Activated CD8-positive, alpha-beta memory T cell treated with anti-CD3 and anti-CD28 coated beads for 36 hours (primary cell): ENCODE data around the gene RIPK1. TPM values are rescaled to one million over a fixed set of nuclear protein-coding genes. Genes with fewer than 3 reads are reported as not detected.

Source experiments
- CTCF ChIA-PET: fragments of 350-600 bp; sonication (Branson Sonifier 250); formaldehyde crosslinking; loops from one replicate; lab custom pipeline; 2021; ENCODE audit warnings: antibody characterized with exemption; lab: Charles Lee
- POLR2A ChIA-PET: fragments of 350-600 bp; sonication (Branson Sonifier 250); formaldehyde crosslinking; loops from one replicate; lab custom pipeline; 2021; ENCODE audit warnings: antibody characterized with exemption; lab: Charles Lee
- total RNA-seq, 2 experiments: library from RNA; stranded (reverse); gene quantifications; one replicate each; pipeline ENCODE4 v1.2.3, GENCODE V29; 2021

The RIPK1 gene
- total RNA-seq, 2 experiments from 2014 or later, result 16.8 to 17.0 TPM

DNA sequence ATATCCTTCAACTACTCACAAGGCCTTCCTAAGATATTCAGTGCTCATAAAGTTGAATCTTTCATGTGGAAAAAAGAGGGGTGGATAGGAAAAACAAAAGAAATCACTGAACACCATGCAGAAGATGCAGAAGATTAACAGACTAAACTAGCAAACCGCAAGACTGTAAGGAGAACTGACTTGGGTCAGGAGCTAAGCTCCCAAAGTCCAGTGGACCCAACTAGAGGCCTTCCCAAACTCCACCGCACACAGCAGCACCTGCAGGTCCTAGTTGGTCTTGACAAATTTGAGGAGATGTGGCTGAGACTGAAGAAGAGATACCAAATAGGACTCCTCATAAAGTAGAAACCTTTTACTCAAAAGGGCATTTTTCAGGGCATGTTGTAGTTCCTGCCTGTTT, 3.3 kb downstream of the RIPK1 start:
- ChIA-PET CTCF (no interaction called here), POLR2A (no interaction called here)

DNA sequence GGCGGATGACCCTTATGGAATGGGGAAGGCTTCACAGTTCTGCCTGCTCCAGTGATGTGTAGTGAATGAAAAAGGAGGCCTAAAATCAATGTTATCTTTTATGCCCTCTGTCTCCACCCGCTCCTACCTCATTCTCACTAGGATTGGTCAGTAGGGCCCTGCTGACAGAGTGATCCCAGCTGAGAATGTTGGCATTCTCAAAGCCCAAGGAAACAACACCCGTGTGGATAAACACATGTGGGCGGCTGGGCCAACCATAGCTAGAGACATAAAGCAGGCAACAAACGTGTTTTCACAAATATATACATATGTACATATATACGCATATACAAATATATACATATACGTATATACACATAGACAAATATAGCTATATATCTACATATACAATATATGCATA, 4.5 kb downstream of the RIPK1 start:
- ChIA-PET CTCF (no interaction called here), POLR2A (no interaction called here)

DNA sequence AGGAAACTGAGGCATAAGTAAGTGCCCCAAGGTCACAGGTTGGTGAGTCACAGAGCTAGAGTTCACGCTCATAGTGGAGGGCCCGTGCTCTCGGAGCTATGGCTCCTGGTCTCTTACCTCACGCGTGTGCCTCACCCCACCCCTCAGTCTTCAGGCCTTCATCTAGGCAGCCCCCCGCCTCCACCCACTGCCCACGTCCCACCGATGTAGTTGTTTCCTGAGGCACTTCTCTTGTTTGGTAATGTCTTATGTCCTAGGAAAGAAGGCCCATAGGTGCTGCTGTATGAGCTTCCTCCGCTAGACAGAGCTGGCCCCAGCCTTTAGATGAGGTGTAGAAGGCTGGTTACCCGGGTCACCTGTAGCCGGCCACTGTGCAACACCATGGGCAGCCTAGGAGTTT, 5.1 kb downstream of the RIPK1 start:
- ChIA-PET CTCF (interaction anchor here (1.0 kb wide), 1 partner anchor 31 kb away, joined by 3 read pairs; no protein-coding TSS in a partner anchor), POLR2A (no interaction called here)

DNA sequence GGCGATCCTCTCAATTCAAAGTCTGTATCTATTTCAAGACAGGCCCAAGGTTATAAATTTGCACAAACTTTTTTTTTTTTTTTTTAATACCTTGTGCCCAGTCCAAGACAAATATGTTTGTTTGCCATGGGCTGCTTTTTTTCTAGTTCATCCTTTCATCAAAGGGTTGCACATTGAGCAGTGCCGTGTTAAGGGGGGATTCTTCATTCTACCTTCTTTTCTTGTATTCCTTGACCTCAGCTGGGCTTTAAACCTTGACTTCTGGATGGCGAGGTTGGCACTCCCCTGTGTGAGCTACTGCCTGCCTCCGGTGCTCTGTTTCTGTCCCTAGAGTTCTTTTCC, 7.4 kb downstream of the RIPK1 start:
- CTCF ChIA-PET, result no interaction called here
- POLR2A ChIA-PET, result interaction anchor here (0.7 kb wide), 2 partner anchors 14 to 1105 kb away, joined by 3 to 5 read pairs; no protein-coding TSS in a partner anchor

DNA sequence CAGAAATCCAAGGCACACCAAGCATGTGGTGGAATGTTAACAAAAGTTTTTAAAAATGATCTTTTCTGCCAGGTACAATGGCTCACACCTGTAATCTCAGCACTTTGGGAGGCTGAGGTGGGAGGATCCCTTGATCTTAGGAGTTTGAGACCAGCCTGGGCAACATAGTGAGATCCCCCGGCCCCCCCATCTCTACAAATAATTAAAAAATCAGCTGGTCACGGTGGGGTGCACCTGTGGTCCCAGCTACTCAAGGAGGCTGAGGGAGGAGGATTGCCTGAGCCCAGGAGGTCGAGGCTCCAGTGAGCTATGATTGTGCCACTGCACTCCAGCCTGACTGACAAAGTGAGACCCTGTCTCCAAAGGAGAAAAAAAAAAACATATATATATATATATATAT, 8.0 kb downstream of the RIPK1 start:
- ChIA-PET CTCF (interaction anchor here (0.6 kb wide), 1 partner anchor 50 kb away, joined by 4 read pairs; no protein-coding TSS in a partner anchor), POLR2A (interaction anchor here (0.9 kb wide), 1 partner anchor 186 kb away, joined by 4 read pairs; no protein-coding TSS in a partner anchor)

DNA sequence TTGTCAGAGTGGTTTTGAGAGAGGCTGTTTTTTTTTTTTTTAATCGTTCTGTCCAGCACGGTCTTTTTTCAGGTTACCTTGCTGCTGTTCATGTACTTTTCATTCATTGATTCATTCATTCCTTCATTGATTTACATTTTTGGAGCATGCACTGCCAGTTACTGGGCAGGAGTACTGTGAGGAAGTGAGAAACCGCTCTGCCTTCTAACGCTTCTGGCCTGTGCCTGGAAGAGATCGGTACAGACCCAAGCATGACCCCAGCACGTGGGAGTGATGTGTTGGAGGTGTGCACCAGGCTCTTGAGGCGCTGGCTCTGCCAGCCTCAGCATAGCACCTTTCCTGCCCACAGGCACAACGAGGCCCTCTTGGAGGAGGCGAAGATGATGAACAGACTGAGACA, 9.1 kb downstream of the RIPK1 start:
- POLR2A ChIA-PET, result no interaction called here

DNA sequence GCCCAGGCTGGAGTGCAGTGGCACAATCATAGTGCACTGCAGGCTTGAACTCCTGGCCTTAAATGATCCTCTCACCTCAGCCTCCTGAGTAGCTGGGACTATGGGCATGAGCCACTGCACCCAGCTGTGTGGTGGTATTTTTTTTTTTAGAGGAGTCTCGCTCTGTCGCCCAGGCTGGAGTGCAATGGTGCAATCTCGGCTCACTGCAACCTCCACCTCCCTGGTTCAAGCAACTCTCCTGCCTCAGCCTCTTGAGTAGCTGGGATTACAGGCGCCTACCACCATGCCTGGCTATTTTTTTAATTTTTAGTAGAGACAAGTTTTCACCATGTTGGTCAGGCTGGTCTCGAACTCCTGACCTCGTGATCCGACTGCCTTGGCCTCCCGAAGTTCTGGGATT, 10.7 kb downstream of the RIPK1 start:
- ChIA-PET CTCF (interaction anchor here (1.3 kb wide), 1 partner anchor 29 kb away, joined by 3 read pairs; no protein-coding TSS in a partner anchor), POLR2A (interaction anchor here (0.6 kb wide), 1 partner anchor 16 kb away, joined by 3 read pairs; no protein-coding TSS in a partner anchor)

More for the DNA sequence above, 9.1 kb downstream of the RIPK1 start:
- CTCF ChIA-PET, result no interaction called here

DNA sequence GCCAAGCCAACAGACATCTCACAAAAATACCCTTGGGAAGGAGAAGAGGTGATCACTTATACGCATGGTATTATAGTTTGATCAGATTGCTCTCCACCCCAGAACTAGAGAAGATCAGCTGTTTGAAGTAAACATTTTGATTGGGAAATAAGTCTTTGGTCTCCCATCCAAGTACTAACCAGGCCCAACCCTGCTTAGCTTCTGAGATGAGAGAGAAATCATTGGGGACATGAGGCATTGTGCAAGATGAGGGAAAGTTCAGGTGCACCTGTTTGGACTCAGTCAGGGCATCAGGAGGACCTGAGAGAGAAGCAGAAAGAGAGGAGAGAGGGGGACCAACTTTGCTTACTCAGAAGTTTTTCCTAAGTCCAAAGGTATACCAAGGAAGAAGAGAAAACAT, 11.4 kb downstream of the RIPK1 start:
- ChIA-PET CTCF (interaction anchor here (1.3 kb wide), 1 partner anchor 29 kb away, joined by 3 read pairs; no protein-coding TSS in a partner anchor), POLR2A (interaction anchor here (0.6 kb wide), 1 partner anchor 17 kb away, joined by 3 read pairs; no protein-coding TSS in a partner anchor)

DNA sequence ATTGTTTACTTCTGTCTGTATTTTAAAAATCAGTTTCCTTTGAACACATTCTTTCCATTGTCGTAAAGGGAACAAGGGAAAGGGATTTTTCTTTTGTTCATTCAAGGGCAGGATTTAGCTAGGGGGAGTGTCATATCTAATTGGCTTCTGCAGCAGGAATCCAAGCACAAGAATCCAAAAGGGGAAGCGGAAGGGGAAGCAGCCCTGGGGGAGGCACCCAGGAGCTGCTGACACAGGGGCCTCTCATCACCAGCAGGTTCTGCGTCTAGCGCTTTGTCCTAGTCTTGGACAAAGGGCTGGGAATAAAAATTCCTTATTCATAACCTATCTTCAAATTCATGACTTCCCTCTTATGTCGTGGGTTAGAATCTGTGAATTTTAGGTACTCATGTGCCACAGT, 13.7 kb downstream of the RIPK1 start:
- ChIA-PET POLR2A (no interaction called here), CTCF (interaction anchor here (0.5 to 0.6 kb wide), 2 partner anchors 32 to 145 kb away, joined by 4 read pairs; no protein-coding TSS in a partner anchor)

DNA sequence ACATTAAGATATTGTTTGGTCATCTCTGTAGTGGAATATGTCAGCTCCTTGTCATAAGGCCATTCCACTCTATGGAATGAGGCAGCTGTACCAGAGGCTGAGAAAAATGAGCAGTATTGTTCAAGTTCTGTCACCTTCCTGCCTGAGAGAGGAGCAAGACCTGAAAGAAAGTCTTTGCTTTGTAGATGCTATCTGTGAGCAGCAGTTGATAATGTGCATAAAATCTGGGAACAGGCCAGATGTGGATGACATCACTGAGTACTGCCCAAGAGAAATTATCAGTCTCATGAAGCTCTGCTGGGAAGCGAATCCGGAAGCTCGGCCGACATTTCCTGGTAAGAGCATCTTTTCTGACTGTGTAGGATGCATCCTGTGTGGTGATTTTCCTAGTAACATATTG, 16.8 kb downstream of the RIPK1 start:
- POLR2A ChIA-PET, result no interaction called here
- CTCF ChIA-PET, result no interaction called here

DNA sequence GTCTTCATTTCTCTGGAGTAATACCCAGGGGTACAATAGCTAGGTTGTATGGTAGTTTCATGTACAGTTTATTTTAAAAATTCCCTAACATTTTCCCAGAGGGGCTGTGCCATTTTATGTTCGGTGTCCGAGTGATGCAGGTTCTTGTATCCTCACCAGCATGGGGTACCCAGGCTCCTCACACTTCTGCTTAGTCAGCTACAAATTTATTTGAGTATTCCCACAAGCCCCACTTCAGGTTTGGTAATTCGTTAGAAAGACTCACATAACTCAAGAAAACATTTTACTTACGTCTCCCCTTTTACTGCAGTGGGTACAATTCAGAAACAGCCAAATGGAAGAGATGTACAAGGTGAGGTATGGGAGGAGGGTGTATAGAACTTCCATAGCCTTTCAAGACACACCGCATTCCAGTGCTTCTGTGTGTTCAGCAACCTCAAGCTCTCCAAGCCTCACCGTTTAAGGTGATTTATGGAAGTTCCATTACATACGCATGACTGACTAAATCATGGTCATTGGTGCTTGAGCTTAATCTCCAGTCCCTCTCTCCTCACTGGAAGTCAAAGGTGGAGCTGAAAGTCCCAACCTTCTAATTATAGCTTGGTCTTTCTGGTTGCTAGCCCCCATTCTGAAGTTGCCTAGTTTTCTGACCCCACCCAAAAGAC, 18.1 kb downstream of the RIPK1 start:
- ChIA-PET POLR2A (interaction anchor here (0.6 kb wide), 1 partner anchor 1717 kb away, joined by 15 read pairs; no protein-coding TSS in a partner anchor), CTCF (no interaction called here)

DNA sequence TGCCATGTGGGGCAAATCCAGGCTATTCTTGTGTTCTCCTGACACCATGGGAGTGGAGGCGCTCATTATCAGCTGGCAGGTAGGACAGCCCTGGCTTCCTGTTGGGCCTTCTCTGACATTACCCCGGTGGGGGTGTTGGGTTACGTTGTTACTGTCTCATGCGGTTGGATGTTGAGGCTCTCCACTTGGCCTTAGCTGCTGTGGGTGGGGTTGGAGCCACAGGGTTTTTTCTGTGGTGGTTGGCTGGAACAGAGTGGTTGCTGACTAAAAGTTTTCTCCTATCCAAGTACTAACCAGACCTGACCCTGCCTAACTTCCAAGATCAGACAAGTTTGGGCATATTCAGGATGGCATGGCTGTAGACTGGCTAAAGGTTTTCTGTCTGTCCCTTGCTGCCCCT, 20.2 kb downstream of the RIPK1 start:
- CTCF ChIA-PET, result no interaction called here
- POLR2A ChIA-PET, result no interaction called here

DNA sequence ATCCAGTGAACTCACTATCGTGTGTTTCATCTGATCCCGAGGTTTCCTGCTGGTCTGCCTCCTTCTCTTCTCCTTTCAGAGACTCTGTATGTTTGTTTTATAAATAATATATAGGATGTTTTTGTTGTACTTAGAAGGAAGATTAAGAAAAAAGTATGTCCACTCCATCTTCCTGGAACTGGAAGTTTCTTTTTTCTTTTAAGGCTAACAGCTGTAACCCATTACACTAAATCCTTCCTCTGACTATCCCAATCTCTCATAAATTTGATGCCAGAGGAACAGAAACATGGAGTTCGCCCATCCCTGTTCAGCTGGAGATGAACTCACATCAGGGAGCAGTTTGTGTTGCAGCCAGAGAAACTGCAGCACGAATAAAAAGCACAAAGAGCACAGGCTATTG, 20.7 kb downstream of the RIPK1 start:
- CTCF ChIA-PET, result interaction anchor here (1.6 kb wide), 1 partner anchor 87 kb away, joined by 3 read pairs; no protein-coding TSS in a partner anchor
- POLR2A ChIA-PET, result no interaction called here

DNA sequence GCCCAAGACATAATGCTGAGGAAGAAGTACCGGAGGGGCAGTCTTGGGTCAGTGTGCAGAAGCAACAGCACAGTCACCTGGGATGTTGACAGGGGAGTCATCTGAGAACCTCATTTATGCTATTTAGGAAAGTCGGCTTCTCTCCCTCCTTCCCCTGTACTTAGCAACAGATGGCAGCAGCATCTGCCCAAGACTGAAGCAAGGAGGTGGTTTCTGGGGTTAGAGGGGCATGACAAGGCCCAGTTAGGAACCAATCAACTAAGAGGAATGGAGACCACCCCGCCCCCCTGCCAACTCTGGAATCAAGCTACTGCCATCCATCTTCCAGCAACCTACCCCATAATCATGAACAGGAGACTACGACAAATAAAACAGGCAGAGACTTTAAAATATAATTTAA, 21.7 kb downstream of the RIPK1 start:
- CTCF ChIA-PET, result interaction anchor here (1.6 kb wide), 1 partner anchor 88 kb away, joined by 3 read pairs; no protein-coding TSS in a partner anchor
- POLR2A ChIA-PET, result interaction anchor here (0.5 kb wide), 1 partner anchor 104 kb away, joined by 3 read pairs; no protein-coding TSS in a partner anchor

DNA sequence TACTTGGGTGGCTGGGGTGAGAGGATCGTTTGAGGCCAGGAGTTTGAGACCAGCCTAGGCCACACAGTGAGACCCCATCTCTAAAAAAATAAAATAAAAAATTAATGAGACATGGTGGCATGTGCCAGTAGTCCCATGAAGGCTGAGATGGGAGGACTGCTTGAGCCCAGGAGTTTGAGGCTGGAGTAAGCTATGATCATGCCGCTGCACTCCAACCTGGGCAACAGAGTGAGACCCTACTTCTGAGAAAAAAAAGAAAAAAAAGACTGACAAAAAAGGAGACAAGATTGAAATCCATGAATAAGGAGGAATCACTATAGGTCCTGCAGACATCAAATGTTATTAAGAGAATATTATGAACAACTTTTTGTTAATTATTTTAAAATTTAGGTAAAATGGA, 26.5 kb downstream of the RIPK1 start:
- ChIA-PET POLR2A (no interaction called here), CTCF (no interaction called here)

DNA sequence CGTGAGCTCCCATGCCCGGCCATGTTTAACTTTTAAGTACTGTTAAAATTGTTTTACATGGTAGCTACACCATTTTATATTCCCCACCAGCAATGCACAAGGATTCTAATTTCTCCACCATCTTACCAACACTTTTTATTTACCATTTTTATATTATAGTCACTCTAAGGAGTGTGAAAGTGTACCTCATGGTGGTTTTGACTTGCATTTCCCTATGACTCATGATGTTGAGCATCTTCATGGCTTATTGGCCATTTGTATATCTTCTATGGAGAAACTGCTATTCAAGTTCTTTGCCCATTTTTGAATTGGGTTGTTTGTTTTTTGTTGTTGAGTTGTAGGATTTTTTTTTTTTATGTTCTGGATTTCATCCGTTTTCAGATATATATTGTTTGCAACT, 34.6 kb downstream of the RIPK1 start:
- CTCF ChIA-PET, result no interaction called here
- POLR2A ChIA-PET, result no interaction called here

DNA sequence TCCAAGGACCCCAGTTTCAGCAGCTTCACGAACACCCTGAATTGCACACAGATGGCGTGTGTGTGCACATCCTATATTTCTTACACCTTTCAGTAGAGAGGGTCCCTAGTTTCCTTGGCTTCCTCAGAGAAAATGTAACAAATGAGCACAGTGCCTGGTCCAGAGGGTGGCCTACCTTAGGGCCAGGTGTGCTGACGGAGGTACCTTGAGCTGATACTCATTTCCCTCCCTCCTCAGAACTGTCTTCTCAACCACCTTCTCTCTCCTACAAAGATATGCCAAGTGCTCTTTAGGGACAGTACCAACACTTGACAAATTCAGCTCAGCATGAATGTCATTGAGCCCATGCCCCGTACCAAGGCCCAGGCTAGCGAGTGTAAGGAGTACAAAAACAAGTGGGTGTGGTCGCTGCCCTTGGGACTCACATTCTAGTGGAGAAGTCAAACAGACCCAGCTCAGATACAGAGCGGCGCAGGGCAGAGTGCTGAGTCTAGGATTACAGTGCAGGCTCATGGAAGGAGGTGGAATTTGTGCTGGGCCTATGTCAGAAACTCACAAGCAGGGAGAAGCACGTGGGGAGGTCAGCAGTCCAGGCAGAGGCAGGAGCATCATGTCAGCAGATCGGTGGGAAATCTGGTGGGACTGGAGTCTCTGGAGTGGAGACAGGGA, 40.6 kb downstream of the RIPK1 start:
- ChIA-PET CTCF (interaction anchor here (1.3 kb wide), 1 partner anchor 30 kb away, joined by 3 read pairs; no protein-coding TSS in a partner anchor), POLR2A (no interaction called here)

DNA sequence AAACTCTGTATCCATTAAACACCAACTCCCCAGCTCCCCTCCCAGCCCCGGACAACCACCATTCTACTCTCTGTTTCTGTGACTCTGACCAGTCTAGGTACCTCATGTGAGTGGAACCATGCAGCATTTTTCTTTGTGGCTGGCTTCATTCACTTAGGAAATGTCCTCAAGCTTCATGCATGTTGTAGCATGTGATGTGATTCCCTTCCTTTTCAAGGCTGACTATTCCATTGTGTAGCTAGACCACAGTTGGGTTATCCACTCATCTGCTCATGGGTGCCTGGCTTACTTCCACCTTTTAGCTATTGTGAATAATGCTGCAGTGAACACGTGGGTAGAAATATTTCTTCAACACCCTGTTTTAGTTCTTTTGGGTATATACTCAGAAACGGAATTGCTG, 41.5 kb downstream of the RIPK1 start:
- CTCF ChIA-PET, result interaction anchor here (0.6 to 0.7 kb wide), 2 partner anchors 15 to 345 kb away, joined by 4 read pairs; no protein-coding TSS in a partner anchor
- POLR2A ChIA-PET, result no interaction called here

DNA sequence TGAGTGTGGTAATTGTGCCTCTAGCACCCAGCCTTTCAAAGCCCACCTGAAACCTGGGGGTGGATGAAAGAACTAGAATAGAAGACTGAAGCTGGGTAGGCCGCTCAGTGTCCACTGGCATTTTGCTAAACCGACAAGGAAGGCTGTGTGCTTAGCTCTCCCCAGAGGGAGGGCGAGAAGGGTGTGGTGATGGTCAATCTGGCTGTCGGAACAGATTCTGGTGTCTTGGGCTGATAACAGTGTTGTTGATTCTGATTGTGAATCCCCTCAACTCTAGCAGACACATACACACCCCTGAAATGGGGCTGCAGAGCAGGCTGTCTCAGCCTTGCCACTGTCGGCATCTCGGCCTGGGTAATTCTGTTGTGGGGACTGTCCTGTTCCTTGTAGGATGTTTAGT, 46.1 kb downstream of the RIPK1 start:
- CTCF ChIA-PET, result interaction anchor here (0.5 kb wide), 1 partner anchor 32 kb away, joined by 4 read pairs; no protein-coding TSS in a partner anchor
- POLR2A ChIA-PET, result no interaction called here

DNA sequence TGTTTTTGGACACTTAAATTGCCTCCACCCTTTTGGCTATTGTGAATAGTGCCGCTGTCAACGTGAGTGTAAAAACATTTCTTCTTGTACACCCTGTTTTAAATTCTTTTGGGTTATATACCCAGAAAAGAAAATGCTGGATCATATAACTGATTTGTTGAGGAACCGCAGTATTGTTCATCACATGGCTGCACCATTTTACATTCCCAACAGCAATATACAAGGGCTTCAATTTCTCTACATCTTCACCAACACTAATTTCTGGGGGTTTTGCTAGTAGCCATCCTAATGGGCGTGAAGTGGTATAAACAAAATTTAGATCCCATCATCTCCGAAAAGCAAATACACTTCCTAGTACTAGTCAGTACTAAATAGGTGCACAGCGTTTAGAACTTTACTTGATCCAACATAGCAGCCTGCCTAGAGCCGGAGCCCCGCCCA, 49.6 kb downstream of the RIPK1 start:
- ChIA-PET POLR2A (interaction anchor here (0.9 kb wide), 1 partner anchor 141 kb away, joined by 7 read pairs; the partner anchor contains the start of gene PSMG4), CTCF (no interaction called here)
